Mesenchymal stem cell (in vitro differentiated cells and primary cell): ENCODE data around the gene RPS6KB2.

Experiments used
- DNase-seq: peaks from one replicate; pipeline ENCODE4 v3.0.0-alpha.2; 2013
- H2AFZ ChIP-seq: one replicate; pipeline ENCODE4 v1.6.1; 2013; ENCODE audit warnings: low read depth, mild to moderate bottlenecking, control low read depth, inconsistent platforms, low read length, moderate library complexity
- H2AK5ac ChIP-seq: 2 replicates; pipeline ENCODE4 v1.6.1; 2013; ENCODE audit warnings: low read length, moderate library complexity, mild to moderate bottlenecking, inconsistent platforms; ENCODE audit not compliant: severe bottlenecking
- H2BK120ac ChIP-seq: one replicate; pipeline ENCODE4 v1.6.1; 2013; ENCODE audit warnings: low read depth, mild to moderate bottlenecking, inconsistent platforms, low read length, moderate library complexity
- H2BK12ac ChIP-seq, 2 experiments: one replicate each; pipeline ENCODE4 v1.6.1; 2013; ENCODE audit warnings: inconsistent platforms in 2 of 2, low read length in 2 of 2, mild to moderate bottlenecking in 2 of 2, moderate library complexity in 2 of 2, control low read depth in 1 of 2
- H2BK15ac ChIP-seq: one replicate; pipeline ENCODE4 v1.6.1; 2013; ENCODE audit warnings: mild to moderate bottlenecking, low read depth, inconsistent platforms; ENCODE audit not compliant: poor library complexity, severe bottlenecking
- H2BK5ac ChIP-seq: 2 replicates; pipeline ENCODE4 v1.6.1; 2013; ENCODE audit warnings: low read depth, mild to moderate bottlenecking, low read length, control low read depth, inconsistent platforms; ENCODE audit not compliant: poor library complexity, severe bottlenecking
- H3K14ac ChIP-seq, 2 experiments: one replicate each; pipeline ENCODE4 v1.6.1; 2013; ENCODE audit warnings: inconsistent platforms in 2 of 2, low read length in 2 of 2, control low read depth in 1 of 2, mild to moderate bottlenecking in 1 of 2, moderate library complexity in 1 of 2
- H3K18ac ChIP-seq, 2 experiments: one replicate each; pipeline ENCODE4 v1.6.1; 2013; ENCODE audit warnings: inconsistent platforms in 2 of 2, low read length in 2 of 2, control low read depth in 1 of 2, low read depth in 1 of 2, mild to moderate bottlenecking in 1 of 2
- H3K23ac ChIP-seq, 2 experiments: one replicate each; pipeline ENCODE4 v1.6.1; 2013; ENCODE audit warnings: inconsistent platforms in 2 of 2, low read length in 2 of 2, mild to moderate bottlenecking in 2 of 2, moderate library complexity in 2 of 2, control low read depth in 1 of 2
- H3K27ac ChIP-seq: 2 replicates; pipeline ENCODE4 v1.5.1; 2013; ENCODE audit warnings: mild to moderate bottlenecking, moderate library complexity, low read length, control low read depth, inconsistent platforms; ENCODE audit not compliant: poor library complexity, severe bottlenecking
- H3K27me3 ChIP-seq, 2 experiments: 2 replicates each; pipeline versions ENCODE4 v1.6.1 to v1.7.0; 2013; ENCODE audit warnings: low read length in 2 of 2, mild to moderate bottlenecking in 2 of 2, moderate library complexity in 2 of 2, control low read depth in 1 of 2, inconsistent platforms in 1 of 2; ENCODE audit not compliant: control insufficient read depth in 1 of 2, insufficient read depth in 1 of 2
- H3K36me3 ChIP-seq, 2 experiments: 2 replicates each; pipeline versions ENCODE4 v1.6.1 to v1.7.0; 2013; ENCODE audit warnings: low read length in 2 of 2, control low read depth in 1 of 2, inconsistent platforms in 1 of 2, low read depth in 1 of 2, mild to moderate bottlenecking in 1 of 2; ENCODE audit not compliant: insufficient read depth in 2 of 2, control insufficient read depth in 1 of 2
- H3K4ac ChIP-seq, 2 experiments: one replicate each; pipeline ENCODE4 v1.6.1; 2013; ENCODE audit warnings: inconsistent platforms in 2 of 2, low read length in 2 of 2, mild to moderate bottlenecking in 2 of 2, moderate library complexity in 2 of 2, control low read depth in 1 of 2, low read depth in 1 of 2
- H3K4me1 ChIP-seq: 2 replicates; pipeline ENCODE4 v1.6.1; 2013; ENCODE audit warnings: low read depth, low read length, control low read depth; ENCODE audit not compliant: control insufficient read depth, insufficient read depth
- H3K4me2 ChIP-seq: 2 replicates; pipeline ENCODE4 v1.6.1; 2013; ENCODE audit warnings: low read length, mild to moderate bottlenecking, inconsistent platforms; ENCODE audit not compliant: poor library complexity, severe bottlenecking
- H3K4me3 ChIP-seq, 2 experiments: 2 replicates each; pipeline versions ENCODE4 v1.5.1 to v1.7.0; 2013; ENCODE audit warnings: low read length in 2 of 2, mild to moderate bottlenecking in 2 of 2, control low read depth in 1 of 2, low read depth in 1 of 2; ENCODE audit not compliant: insufficient read depth in 1 of 2
- H3K79me1 ChIP-seq: replicated peaks from 2 replicates; pipeline ENCODE4 v1.6.1; 2013; ENCODE audit warnings: mild to moderate bottlenecking, control low read depth, low read length, inconsistent platforms; ENCODE audit not compliant: poor library complexity, severe bottlenecking
- H3K9ac ChIP-seq: 2 replicates; pipeline ENCODE4 v1.7.0; 2013; ENCODE audit warnings: mild to moderate bottlenecking, low read length, moderate library complexity
- H3K9me3 ChIP-seq: 2 replicates; pipeline ENCODE4 v1.7.0; 2013; ENCODE audit warnings: mild to moderate bottlenecking, low read length; ENCODE audit not compliant: control insufficient read depth
- H4K8ac ChIP-seq: one replicate; pipeline ENCODE4 v1.6.1; 2013; ENCODE audit warnings: inconsistent platforms, mild to moderate bottlenecking, low read length, moderate library complexity
- H4K91ac ChIP-seq: one replicate; pipeline ENCODE4 v1.6.1; 2013; ENCODE audit warnings: mild to moderate bottlenecking, low read length, inconsistent platforms
- WGBS: methylation state at CpG from one replicate; pipeline ENCODE4 v1.1.7; 2013; ENCODE audit warnings: mixed read lengths; 5-methylcytosine and 5-hydroxymethylcytosine counted together

The RPS6KB2 gene

GRCh38 chr11:67421430-67422031 is 6.8 kb upstream of the RPS6KB2 start:
- Histone ChIP-seq H4K8ac (peak overlapping the region; percentile 73), H4K91ac (no peak overlapping the region), H3K79me1 (peaks cover 8% of the 10 kb centered on the region), H2BK5ac (no peak overlapping the region), H3K14ac (no peak overlapping the region), H3K9me3 (no peaks in the 10 kb centered on the region), H2BK120ac (no peak overlapping the region), H2BK12ac (no peak overlapping the region), H3K27ac (no peak overlapping the region), H3K4me3 (peak overlapping the region in 1 of 2 experiments; percentile 47), H3K27me3 (peaks cover 0 to 8% of the 10 kb centered on the region in 2 experiments), H2BK15ac (peak overlapping the region; percentile 36), H3K4me1 (peaks cover 40% of the 10 kb centered on the region), H3K4ac (peak overlapping the region in 1 of 2 experiments; percentile 63), H2AFZ (peak overlapping the region; percentile 70), H2AK5ac (no peak overlapping the region), H3K4me2 (peak overlapping the region; percentile 57), H3K36me3 (peaks cover 0 to 17% of the 10 kb centered on the region in 2 experiments), H3K23ac (no peak overlapping the region), H3K18ac (peak overlapping the region in 1 of 2 experiments; percentile 43), H3K9ac (no peak overlapping the region)
- no peak for DNase-seq
- WGBS = 75% methylated on average over 22 of the region's 22 CpGs

DNA sequence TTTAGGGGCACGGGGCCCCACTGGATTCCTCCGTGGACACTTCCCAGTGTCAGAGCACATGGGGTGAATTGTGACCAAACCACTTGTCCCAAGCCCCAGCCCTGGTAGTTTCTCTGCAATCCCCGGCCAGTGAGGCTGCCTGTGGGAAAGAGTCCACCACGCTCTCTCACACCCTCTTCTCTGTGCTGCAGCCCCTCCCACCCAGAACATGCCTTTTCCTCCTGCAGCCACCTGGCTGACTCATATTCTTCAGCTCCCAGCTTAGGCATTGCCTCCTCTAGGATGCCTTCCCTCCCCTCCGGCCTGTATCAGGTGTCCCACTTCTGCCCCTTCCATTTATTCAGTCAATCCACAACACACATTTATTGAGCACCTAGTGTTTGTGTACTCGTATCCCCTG is 5.4 kb upstream of the RPS6KB2 start:
- Histone ChIP-seq H3K4me3 (no peak overlapping the region), H2AFZ (no peak overlapping the region), H3K9ac (no peak overlapping the region), H3K27me3 (peaks cover 0 to 3% of the 10 kb centered on the region in 2 experiments), H3K18ac (no peak overlapping the region), H3K9me3 (no peaks in the 10 kb centered on the region), H3K79me1 (peaks cover 8% of the 10 kb centered on the region), H3K4ac (no peak overlapping the region), H4K91ac (peak overlapping the region; percentile 70), H2AK5ac (no peak overlapping the region), H3K14ac (no peak overlapping the region), H2BK5ac (no peak overlapping the region), H4K8ac (no peak overlapping the region), H3K36me3 (peaks cover 0 to 17% of the 10 kb centered on the region in 2 experiments), H2BK15ac (no peak overlapping the region), H3K27ac (no peak overlapping the region), H3K4me2 (no peak overlapping the region), H3K4me1 (peaks cover 41% of the 10 kb centered on the region), H3K23ac (no peak overlapping the region), H2BK120ac (no peak overlapping the region), H2BK12ac (no peak overlapping the region)
- WGBS = 84% methylated on average over 6 of the region's 6 CpGs
- no peak for DNase-seq

DNA sequence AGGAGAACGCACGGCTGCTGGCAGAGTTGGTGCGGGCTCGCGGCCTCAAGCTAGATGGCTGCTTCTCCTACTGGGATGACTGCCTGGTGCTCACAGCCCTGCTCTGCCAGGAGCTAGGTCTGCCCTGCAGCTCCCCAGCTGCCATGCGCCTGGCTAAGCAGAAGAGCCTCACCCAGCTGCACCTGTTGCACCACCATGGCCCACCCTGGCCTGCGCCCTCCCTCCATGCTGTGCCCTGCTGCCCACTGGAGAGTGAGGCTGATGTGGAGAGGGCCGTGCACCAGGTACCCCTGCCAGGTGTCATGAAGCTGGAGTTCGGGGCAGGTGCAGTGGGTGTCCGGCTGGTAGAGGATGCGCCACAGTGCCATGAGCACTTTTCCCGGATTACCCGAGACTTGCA is 4.8 kb upstream of the RPS6KB2 start:
- Histone ChIP-seq H3K36me3 (peaks cover 0 to 17% of the 10 kb centered on the region in 2 experiments), H3K14ac (no peak overlapping the region), H2BK15ac (no peak overlapping the region), H3K4me2 (no peak overlapping the region), H3K9ac (no peak overlapping the region), H2BK120ac (no peak overlapping the region), H3K9me3 (no peaks in the 10 kb centered on the region), H4K91ac (no peak overlapping the region), H2BK12ac (no peak overlapping the region), H3K79me1 (peaks cover 8% of the 10 kb centered on the region), H4K8ac (no peak overlapping the region), H3K23ac (no peak overlapping the region), H3K27me3 (no peaks in the 10 kb centered on the region), H2AFZ (no peak overlapping the region), H3K4me1 (peaks cover 38% of the 10 kb centered on the region), H2BK5ac (no peak overlapping the region), H3K27ac (no peak overlapping the region), H2AK5ac (no peak overlapping the region), H3K4ac (no peak overlapping the region), H3K18ac (no peak overlapping the region), H3K4me3 (peak overlapping the region in 1 of 2 experiments; percentile 1)
- WGBS = 95% methylated on average over 13 of the region's 13 CpGs
- DNase-seq = no peak

GRCh38 chr11:67423891-67424613 is 4.2 kb upstream of the RPS6KB2 start:
- no peak overlapping the region for H2BK5ac ChIP-seq
- no peak for DNase-seq
- no peak overlapping the region for H3K14ac ChIP-seq
- peaks cover 8% of the 10 kb centered on the region for H3K79me1 ChIP-seq
- H3K4me1 ChIP-seq = peaks cover 35% of the 10 kb centered on the region
- no peak overlapping the region for H3K18ac ChIP-seq
- no peak overlapping the region for H2AK5ac ChIP-seq
- H3K9me3 ChIP-seq = no peaks in the 10 kb centered on the region
- no peak overlapping the region for H3K4ac ChIP-seq
- 92% methylated on average over 30 of the region's 34 CpGs for WGBS
- H3K27me3 ChIP-seq = no peaks in the 10 kb centered on the region
- H3K9ac ChIP-seq = no peak overlapping the region
- no peak overlapping the region for H2BK120ac ChIP-seq
- H3K36me3 ChIP-seq = peaks cover 0 to 13% of the 10 kb centered on the region in 2 experiments
- no peak overlapping the region for H3K27ac ChIP-seq
- H2BK12ac ChIP-seq = no peak overlapping the region
- H3K23ac ChIP-seq = no peak overlapping the region
- H4K91ac ChIP-seq = no peak overlapping the region
- no peak overlapping the region for H3K4me2 ChIP-seq
- H2AFZ ChIP-seq = no peak overlapping the region
- H4K8ac ChIP-seq = no peak overlapping the region
- H2BK15ac ChIP-seq = no peak overlapping the region
- H3K4me3 ChIP-seq = peak overlapping the region in 1 of 2 experiments; percentile 1
